ENCODE measurements around the gene RFWD3.

Gene RFWD3

GRCh38 chr16:74700438-74701225 lies 34.0 kb upstream of the RFWD3 start, which contains the start of gene MLKL (continued):
- no peak for TF ChIP-seq ZNF645 (tag by site-specific recombination; IDR thresholded peaks at IDR 0.05)
- TF ChIP-seq ZBTB8A (tag by site-specific recombination; IDR thresholded peaks at IDR 0.05), result peak; percentile 57
- TF ChIP-seq ZNF37A (tag by site-specific recombination; IDR thresholded peaks at IDR 0.05), result no peak
- no peak for TF ChIP-seq ZNF211 (tag by site-specific recombination; IDR thresholded peaks at IDR 0.05; ENCODE audit: low read depth)
- no peak for TF ChIP-seq ELK4 (IDR thresholded peaks at IDR 0.05; ENCODE audit: borderline replicate concordance, low read depth, low read length)
- 0 out of 2 replicates have a peak, but pooled peaks have one; percentile 25 for TF ChIP-seq ZNF366 (tag by site-specific recombination; conservative IDR thresholded peaks at IDR 0.05)
- 0 out of 2 replicates have a peak, but pooled peaks have one; percentile 14 for TF ChIP-seq ZNF10 (tag by site-specific recombination; IDR thresholded peaks at IDR 0.05)
- TF ChIP-seq ZNF555 (tag by site-specific recombination; conservative IDR thresholded peaks at IDR 0.05), result no peak
- 0 out of 2 replicates have a peak, but pooled peaks have one; percentile 42 for TF ChIP-seq PATZ1 (tag by site-specific recombination; IDR thresholded peaks at IDR 0.05)
- no peak for TF ChIP-seq ZBTB1 (tag by site-specific recombination; IDR thresholded peaks at IDR 0.05)
- TF ChIP-seq ZNF549 (tag by site-specific recombination; IDR thresholded peaks at IDR 0.05), result no peak
- no peak for TF ChIP-seq ZNF302 (tag by site-specific recombination; IDR thresholded peaks at IDR 0.05; ENCODE audit: low read depth)
- peak; percentile 32; the same call in 1 of the 2 replicates for TF ChIP-seq IKZF3 (tag by site-specific recombination; IDR thresholded peaks at IDR 0.05)
- no peak for TF ChIP-seq ZNF16 (tag by site-specific recombination; IDR thresholded peaks at IDR 0.05; ENCODE audit: low read depth)
- no peak for TF ChIP-seq INSM2 (tag by site-specific recombination; IDR thresholded peaks at IDR 0.05)
- no peak for TF ChIP-seq ZNF350 (tag by site-specific recombination; IDR thresholded peaks at IDR 0.05)
- TF ChIP-seq ZNF223 (tag by site-specific recombination; IDR thresholded peaks at IDR 0.05), result peak; percentile 97
- no peak for TF ChIP-seq GLI4 (tag by site-specific recombination; IDR thresholded peaks at IDR 0.05)
- TF ChIP-seq ZSCAN4 (tag by site-specific recombination; IDR thresholded peaks at IDR 0.05), result no peak
- TF ChIP-seq PRDM4 (tag by site-specific recombination; IDR thresholded peaks at IDR 0.05), result peak; percentile 44; the same call in 1 of the 2 replicates
- TF ChIP-seq ZNF114 (tag by site-specific recombination; IDR thresholded peaks at IDR 0.05), result no peak
- TF ChIP-seq ZSCAN30 (tag by site-specific recombination; IDR thresholded peaks at IDR 0.05), result no peak; the same call in 1 of the 2 replicates
- TF ChIP-seq ZNF2 (tag by site-specific recombination; IDR thresholded peaks at IDR 0.05), result no peak
- no peak for TF ChIP-seq ZNF112 (tag by site-specific recombination; IDR thresholded peaks at IDR 0.05)
- no peak for TF ChIP-seq ZNF639 (tag by site-specific recombination; IDR thresholded peaks at IDR 0.05)
- TF ChIP-seq KLF17 (tag by site-specific recombination; IDR thresholded peaks at IDR 0.05), result no peak
- no peak for TF ChIP-seq ZNF416 (tag by site-specific recombination; IDR thresholded peaks at IDR 0.05)

Data from HEK293 (cell line).